ENCODE results near the gene WFDC1. TPM values are rescaled to one million over a fixed set of nuclear protein-coding genes. Genes with fewer than 3 reads are reported as not detected.

WFDC1 gene
- total and polyA plus RNA-seq, 2 experiments from 2014 or later, result 0.76 to 0.95 TPM

DNA sequence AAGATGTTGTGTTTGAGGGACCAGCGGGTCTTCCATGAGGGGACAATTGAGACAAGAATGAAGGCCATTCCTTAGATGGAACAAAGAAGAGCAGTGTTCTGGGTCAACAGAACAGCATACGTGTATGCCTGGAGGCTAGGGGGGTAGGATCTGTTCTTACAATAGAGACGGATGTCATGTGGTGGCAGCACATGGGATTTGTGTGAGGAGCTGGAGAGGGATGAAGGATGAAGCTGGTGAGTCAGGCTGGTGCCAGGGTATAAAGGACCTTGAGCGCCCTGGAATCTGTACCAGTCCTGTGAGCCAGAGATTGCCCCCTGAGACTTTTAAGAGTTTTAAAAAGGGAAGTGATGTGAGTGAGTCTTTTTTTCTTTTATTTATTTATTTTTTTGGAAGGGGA lies 22.8 kb upstream of the WFDC1 start:
- no peaks in the 10 kb centered on the region for H3K36me3 Mint-ChIP-seq (ENCODE audit: low read depth)
- no peaks in the 10 kb centered on the region for H3K9me3 Mint-ChIP-seq
- H2AFZ ChIP-seq, result no peak overlapping the region

More for the DNA sequence above, 22.8 kb upstream of the WFDC1 start:
- Histone ChIP-seq H3K9me2 (ENCODE audit: insufficient read depth) (peaks cover 7% of the 10 kb centered on the region; the same call in 1 of the 2 replicates), H4K20me1 (replicated peaks; ENCODE audit: insufficient read depth) (no peaks in the 10 kb centered on the region), H3K79me2 (replicated peaks; ENCODE audit: insufficient read depth) (no peaks in the 10 kb centered on the region), H3K27ac (ENCODE audit: low read depth) (no peak overlapping the region), H3K4me2 (no peak overlapping the region), H3K4me1 (ENCODE audit: insufficient read depth) (no peaks in the 10 kb centered on the region), H3F3A (replicated peaks; ENCODE audit: low read depth) (no peaks in the 10 kb centered on the region), H3K27me3 (ENCODE audit: insufficient read depth) (no peaks in the 10 kb centered on the region), H3K36me3 (ENCODE audit: insufficient read depth) (no peaks in the 10 kb centered on the region), H3K4me3 (no peak overlapping the region)
- no peak for DNase-seq (ENCODE audit: low spot score)
- H3K4me3 Mint-ChIP-seq, result no peak overlapping the region
- H3K4me1 Mint-ChIP-seq, result no peaks in the 10 kb centered on the region
- H3K27me3 Mint-ChIP-seq (ENCODE audit: insufficient read depth, low read depth, poor library complexity), result no peaks in the 10 kb centered on the region
- TF ChIP-seq EZH2phosphoT487 (IDR thresholded peaks at IDR 0.05; ENCODE audit: unreplicated experiment) (no peak), CREB1 (CRISPR knock-in tag; IDR thresholded peaks at IDR 0.05; ENCODE audit: low read depth) (no peak), ZNF331 (CRISPR knock-in tag; IDR thresholded peaks at IDR 0.05; ENCODE audit: low read depth) (no peak), POLR2AphosphoS5 (IDR thresholded peaks at IDR 0.05; ENCODE audit: low read depth) (no peak), ZNF114 (CRISPR knock-in tag; IDR thresholded peaks at IDR 0.05) (no peak), STAT1 (IDR thresholded peaks at IDR 0.05; ENCODE audit: unreplicated experiment) (no peak), ETS1 (IDR thresholded peaks at IDR 0.05) (no peak), NANOG (IDR thresholded peaks at IDR 0.05; ENCODE audit: borderline replicate concordance) (no peak), EZH2 (IDR thresholded peaks at IDR 0.05; ENCODE audit: low read depth, unreplicated experiment) (no peak), CTCF (conservative IDR thresholded peaks at IDR 0.05; ENCODE audit: low read depth in 2 of 2) (no peak), JUNB (IDR thresholded peaks at IDR 0.05; ENCODE audit: unreplicated experiment) (no peak)
- TF ChIP-seq, protein P1, sequence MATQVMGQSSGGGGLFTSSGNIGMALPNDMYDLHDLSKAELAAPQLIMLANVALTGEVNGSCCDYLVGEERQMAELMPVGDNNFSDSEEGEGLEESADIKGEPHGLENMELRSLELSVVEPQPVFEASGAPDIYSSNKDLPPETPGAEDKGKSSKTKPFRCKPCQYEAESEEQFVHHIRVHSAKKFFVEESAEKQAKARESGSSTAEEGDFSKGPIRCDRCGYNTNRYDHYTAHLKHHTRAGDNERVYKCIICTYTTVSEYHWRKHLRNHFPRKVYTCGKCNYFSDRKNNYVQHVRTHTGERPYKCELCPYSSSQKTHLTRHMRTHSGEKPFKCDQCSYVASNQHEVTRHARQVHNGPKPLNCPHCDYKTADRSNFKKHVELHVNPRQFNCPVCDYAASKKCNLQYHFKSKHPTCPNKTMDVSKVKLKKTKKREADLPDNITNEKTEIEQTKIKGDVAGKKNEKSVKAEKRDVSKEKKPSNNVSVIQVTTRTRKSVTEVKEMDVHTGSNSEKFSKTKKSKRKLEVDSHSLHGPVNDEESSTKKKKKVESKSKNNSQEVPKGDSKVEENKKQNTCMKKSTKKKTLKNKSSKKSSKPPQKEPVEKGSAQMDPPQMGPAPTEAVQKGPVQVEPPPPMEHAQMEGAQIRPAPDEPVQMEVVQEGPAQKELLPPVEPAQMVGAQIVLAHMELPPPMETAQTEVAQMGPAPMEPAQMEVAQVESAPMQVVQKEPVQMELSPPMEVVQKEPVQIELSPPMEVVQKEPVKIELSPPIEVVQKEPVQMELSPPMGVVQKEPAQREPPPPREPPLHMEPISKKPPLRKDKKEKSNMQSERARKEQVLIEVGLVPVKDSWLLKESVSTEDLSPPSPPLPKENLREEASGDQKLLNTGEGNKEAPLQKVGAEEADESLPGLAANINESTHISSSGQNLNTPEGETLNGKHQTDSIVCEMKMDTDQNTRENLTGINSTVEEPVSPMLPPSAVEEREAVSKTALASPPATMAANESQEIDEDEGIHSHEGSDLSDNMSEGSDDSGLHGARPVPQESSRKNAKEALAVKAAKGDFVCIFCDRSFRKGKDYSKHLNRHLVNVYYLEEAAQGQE (IDR thresholded peaks at IDR 0.05; ENCODE audit: unreplicated experiment), result no peak
- TF ChIP-seq, protein P2, sequence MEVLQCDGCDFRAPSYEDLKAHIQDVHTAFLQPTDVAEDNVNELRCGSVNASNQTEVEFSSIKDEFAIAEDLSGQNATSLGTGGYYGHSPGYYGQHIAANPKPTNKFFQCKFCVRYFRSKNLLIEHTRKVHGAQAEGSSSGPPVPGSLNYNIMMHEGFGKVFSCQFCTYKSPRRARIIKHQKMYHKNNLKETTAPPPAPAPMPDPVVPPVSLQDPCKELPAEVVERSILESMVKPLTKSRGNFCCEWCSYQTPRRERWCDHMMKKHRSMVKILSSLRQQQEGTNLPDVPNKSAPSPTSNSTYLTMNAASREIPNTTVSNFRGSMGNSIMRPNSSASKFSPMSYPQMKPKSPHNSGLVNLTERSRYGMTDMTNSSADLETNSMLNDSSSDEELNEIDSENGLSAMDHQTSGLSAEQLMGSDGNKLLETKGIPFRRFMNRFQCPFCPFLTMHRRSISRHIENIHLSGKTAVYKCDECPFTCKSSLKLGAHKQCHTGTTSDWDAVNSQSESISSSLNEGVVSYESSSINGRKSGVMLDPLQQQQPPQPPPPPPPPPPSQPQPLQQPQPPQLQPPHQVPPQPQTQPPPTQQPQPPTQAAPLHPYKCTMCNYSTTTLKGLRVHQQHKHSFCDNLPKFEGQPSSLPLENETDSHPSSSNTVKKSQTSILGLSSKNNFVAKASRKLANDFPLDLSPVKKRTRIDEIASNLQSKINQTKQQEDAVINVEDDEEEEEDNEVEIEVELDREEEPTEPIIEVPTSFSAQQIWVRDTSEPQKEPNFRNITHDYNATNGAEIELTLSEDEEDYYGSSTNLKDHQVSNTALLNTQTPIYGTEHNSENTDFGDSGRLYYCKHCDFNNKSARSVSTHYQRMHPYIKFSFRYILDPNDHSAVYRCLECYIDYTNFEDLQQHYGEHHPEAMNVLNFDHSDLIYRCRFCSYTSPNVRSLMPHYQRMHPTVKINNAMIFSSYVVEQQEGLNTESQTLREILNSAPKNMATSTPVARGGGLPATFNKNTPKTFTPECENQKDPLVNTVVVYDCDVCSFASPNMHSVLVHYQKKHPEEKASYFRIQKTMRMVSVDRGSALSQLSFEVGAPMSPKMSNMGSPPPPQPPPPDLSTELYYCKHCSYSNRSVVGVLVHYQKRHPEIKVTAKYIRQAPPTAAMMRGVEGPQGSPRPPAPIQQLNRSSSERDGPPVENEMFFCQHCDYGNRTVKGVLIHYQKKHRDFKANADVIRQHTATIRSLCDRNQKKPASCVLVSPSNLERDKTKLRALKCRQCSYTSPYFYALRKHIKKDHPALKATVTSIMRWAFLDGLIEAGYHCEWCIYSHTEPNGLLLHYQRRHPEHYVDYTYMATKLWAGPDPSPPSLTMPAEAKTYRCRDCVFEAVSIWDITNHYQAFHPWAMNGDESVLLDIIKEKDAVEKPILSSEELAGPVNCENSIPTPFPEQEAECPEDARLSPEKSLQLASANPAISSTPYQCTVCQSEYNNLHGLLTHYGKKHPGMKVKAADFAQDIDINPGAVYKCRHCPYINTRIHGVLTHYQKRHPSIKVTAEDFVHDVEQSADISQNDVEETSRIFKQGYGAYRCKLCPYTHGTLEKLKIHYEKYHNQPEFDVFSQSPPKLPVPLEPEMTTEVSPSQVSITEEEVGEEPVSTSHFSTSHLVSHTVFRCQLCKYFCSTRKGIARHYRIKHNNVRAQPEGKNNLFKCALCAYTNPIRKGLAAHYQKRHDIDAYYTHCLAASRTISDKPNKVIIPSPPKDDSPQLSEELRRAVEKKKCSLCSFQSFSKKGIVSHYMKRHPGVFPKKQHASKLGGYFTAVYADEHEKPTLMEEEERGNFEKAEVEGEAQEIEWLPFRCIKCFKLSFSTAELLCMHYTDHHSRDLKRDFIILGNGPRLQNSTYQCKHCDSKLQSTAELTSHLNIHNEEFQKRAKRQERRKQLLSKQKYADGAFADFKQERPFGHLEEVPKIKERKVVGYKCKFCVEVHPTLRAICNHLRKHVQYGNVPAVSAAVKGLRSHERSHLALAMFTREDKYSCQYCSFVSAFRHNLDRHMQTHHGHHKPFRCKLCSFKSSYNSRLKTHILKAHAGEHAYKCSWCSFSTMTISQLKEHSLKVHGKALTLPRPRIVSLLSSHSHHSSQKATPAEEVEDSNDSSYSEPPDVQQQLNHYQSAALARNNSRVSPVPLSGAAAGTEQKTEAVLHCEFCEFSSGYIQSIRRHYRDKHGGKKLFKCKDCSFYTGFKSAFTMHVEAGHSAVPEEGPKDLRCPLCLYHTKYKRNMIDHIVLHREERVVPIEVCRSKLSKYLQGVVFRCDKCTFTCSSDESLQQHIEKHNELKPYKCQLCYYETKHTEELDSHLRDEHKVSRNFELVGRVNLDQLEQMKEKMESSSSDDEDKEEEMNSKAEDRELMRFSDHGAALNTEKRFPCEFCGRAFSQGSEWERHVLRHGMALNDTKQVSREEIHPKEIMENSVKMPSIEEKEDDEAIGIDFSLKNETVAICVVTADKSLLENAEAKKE (CRISPR knock-in tag; IDR thresholded peaks at IDR 0.05), result no peak
- no peak for ATAC-seq
- no peak overlapping the region for H3K27ac Mint-ChIP-seq
